GM18858 (cell line): Measurements from ENCODE around the gene HMGCS1.
"Not testable (repeated sequence)": the region's sequence is repeated elsewhere in the genome, so short reads cannot be mapped to it uniquely, and the experiment has no call there.

Experiments
- ATAC-seq: cut with Tn5 transposase; IDR thresholded peaks from one replicate; pipeline ENCODE4 v1.9.1; 2021; ENCODE audit not compliant: unreplicated experiment

The HMGCS1 gene

GRCh38 chr5:43274435-43275114 is 38.6 kb downstream of the HMGCS1 start:
- no peak for ATAC-seq

GRCh38 chr5:43273552-43273951 is 39.7 kb downstream of the HMGCS1 start:
- no peak for ATAC-seq

- ATAC-seq, result no peak
These were observed 42.6 kb downstream of the HMGCS1 start for GRCh38 chr5:43270645-43271044.

- peak; percentile 72 for ATAC-seq
These were observed 44.9 kb downstream of the HMGCS1 start for GRCh38 chr5:43268188-43268820.

- ATAC-seq, result not testable (repeated sequence)
These were observed 50.9 kb downstream of the HMGCS1 start for GRCh38 chr5:43262269-43262668.

GRCh38 chr5:43258116-43258515 is 55.1 kb downstream of the HMGCS1 start:
- ATAC-seq, result no peak

GRCh38 chr5:43256261-43256966 is 56.8 kb downstream of the HMGCS1 start:
- ATAC-seq, result no peak

GRCh38 chr5:43255704-43256103 is 57.5 kb downstream of the HMGCS1 start:
- no peak for ATAC-seq

- ATAC-seq, result no peak
These were observed 61.5 kb downstream of the HMGCS1 start for GRCh38 chr5:43251754-43252153.

- no peak for ATAC-seq
These were observed 67.4 kb downstream of the HMGCS1 start for GRCh38 chr5:43245724-43246385.

GRCh38 chr5:43244823-43245565 is 68.2 kb downstream of the HMGCS1 start:
- ATAC-seq, result peak; percentile 91

- ATAC-seq, result no peak
These were observed 69.9 kb downstream of the HMGCS1 start for GRCh38 chr5:43243270-43243669.

GRCh38 chr5:43242196-43242595 is 71.0 kb downstream of the HMGCS1 start:
- ATAC-seq, result no peak
